ENCODE results near the gene MYH11.

The MYH11 gene

GRCh38 chr16:15765116-15765515 is 91.7 kb downstream of the MYH11 start:
- no peak for DNase-seq (ENCODE audit: low read depth)
- H3K4me3 ChIP-seq (ENCODE audit: low read depth, low read length) = no peak overlapping the region
- TF ChIP-seq, protein P1, sequence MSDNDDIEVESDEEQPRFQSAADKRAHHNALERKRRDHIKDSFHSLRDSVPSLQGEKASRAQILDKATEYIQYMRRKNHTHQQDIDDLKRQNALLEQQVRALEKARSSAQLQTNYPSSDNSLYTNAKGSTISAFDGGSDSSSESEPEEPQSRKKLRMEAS (IDR thresholded peaks at IDR 0.05; ENCODE audit: low read depth, low read length) = no peak
- TF ChIP-seq MYC (IDR thresholded peaks at IDR 0.05; ENCODE audit: low read depth, low read length) (no peak), POLR2A (IDR thresholded peaks at IDR 0.05; ENCODE audit: extremely low read depth, insufficient read length) (no peak)
- TF ChIP-seq, protein P2, sequence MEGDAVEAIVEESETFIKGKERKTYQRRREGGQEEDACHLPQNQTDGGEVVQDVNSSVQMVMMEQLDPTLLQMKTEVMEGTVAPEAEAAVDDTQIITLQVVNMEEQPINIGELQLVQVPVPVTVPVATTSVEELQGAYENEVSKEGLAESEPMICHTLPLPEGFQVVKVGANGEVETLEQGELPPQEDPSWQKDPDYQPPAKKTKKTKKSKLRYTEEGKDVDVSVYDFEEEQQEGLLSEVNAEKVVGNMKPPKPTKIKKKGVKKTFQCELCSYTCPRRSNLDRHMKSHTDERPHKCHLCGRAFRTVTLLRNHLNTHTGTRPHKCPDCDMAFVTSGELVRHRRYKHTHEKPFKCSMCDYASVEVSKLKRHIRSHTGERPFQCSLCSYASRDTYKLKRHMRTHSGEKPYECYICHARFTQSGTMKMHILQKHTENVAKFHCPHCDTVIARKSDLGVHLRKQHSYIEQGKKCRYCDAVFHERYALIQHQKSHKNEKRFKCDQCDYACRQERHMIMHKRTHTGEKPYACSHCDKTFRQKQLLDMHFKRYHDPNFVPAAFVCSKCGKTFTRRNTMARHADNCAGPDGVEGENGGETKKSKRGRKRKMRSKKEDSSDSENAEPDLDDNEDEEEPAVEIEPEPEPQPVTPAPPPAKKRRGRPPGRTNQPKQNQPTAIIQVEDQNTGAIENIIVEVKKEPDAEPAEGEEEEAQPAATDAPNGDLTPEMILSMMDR (IDR thresholded peaks at IDR 0.05; ENCODE audit: low read depth, low read length) = no peak

DNA sequence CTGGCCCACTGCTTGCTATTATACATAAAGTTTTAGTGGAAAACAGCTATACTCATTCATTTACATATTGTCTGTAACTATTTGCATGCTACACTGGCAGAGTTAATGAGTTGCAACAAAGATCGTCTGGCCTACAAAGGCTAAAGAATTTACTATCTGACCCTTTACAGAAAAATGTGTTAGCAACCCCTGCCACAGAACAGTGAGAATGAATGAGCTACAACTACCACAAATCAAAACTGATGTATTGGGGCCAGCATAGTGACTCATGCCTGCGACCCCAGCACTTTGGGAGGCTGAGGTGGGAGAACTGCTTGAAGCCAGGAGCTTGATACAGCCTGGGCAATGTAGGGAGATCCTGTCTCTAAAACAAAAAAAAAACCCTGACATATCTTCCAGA is 92.7 kb downstream of the MYH11 start:
- TF ChIP-seq POLR2A (IDR thresholded peaks at IDR 0.05; ENCODE audit: extremely low read depth, insufficient read length) (no peak), MYC (IDR thresholded peaks at IDR 0.05; ENCODE audit: low read depth, low read length) (no peak)
- TF ChIP-seq, protein P1 (IDR thresholded peaks at IDR 0.05; ENCODE audit: low read depth, low read length) = no peak
- TF ChIP-seq, protein P2 (IDR thresholded peaks at IDR 0.05; ENCODE audit: low read depth, low read length) = no peak
- no peak for DNase-seq (ENCODE audit: low read depth)
- H3K4me3 ChIP-seq (ENCODE audit: low read depth, low read length) = no peak overlapping the region

DNA sequence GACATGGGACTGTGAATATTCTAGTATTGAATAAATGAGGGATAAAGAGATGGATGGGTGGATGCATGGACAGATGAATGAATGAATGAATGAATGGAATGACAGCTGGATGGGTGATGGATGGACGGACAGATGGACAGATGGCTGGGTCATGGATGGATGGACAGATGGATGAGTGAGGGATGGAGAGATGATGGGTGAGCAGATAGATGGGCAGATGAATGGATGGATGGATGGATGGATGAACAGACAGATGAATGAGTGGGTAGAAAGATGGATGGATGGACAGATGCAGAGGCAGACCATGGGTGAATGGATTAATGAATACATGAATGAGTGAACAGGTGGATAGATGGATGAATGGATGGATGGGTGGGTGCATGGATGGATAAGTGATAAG is 96.7 kb downstream of the MYH11 start:
- H3K4me3 ChIP-seq (ENCODE audit: low read depth, low read length) = no peak overlapping the region
- no peak for DNase-seq (ENCODE audit: low read depth)
- TF ChIP-seq, protein P2 (IDR thresholded peaks at IDR 0.05; ENCODE audit: low read depth, low read length) = no peak
- TF ChIP-seq POLR2A (IDR thresholded peaks at IDR 0.05; ENCODE audit: extremely low read depth, insufficient read length) (no peak), MYC (IDR thresholded peaks at IDR 0.05; ENCODE audit: low read depth, low read length) (no peak)
- TF ChIP-seq, protein P1 (IDR thresholded peaks at IDR 0.05; ENCODE audit: low read depth, low read length) = no peak

GRCh38 chr16:15759070-15759469 is 97.8 kb downstream of the MYH11 start:
- TF ChIP-seq POLR2A (IDR thresholded peaks at IDR 0.05; ENCODE audit: extremely low read depth, insufficient read length) (no peak), MYC (IDR thresholded peaks at IDR 0.05; ENCODE audit: low read depth, low read length) (no peak)
- TF ChIP-seq, protein P1 (IDR thresholded peaks at IDR 0.05; ENCODE audit: low read depth, low read length) = no peak
- TF ChIP-seq, protein P2 (IDR thresholded peaks at IDR 0.05; ENCODE audit: low read depth, low read length) = no peak
- H3K4me3 ChIP-seq (ENCODE audit: low read depth, low read length) = no peak overlapping the region
- DNase-seq (ENCODE audit: low read depth) = no peak

DNA sequence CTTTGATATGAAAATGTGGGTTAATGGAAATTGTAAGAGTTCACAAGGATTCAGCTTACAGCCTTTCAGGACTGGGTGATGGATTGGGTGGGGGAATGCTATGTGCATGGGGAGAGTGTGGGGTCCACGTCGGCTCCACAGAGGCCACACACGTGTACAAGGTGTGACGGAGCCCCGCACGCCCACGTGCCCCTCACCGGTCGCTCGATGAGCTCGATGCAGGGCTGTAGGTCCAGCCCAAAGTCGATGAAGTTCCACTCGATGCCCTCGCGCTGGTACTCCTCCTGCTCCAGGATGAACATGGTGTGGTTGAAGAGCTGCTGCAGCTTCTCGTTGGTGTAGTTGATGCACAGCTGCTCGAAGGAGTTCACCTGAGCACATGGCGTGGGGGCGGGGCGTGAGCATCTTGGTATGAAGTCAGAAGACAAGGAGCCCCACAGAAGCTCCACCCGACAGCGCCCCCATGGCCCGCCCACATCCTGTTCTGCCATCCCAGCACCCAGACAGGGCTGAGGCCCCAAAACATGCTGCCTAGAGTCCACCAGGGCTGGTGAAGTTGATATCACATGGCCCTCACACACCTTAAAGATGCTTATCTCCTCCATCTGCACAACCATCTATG is 99.1 kb downstream of the MYH11 start:
- TF ChIP-seq, protein P1 (IDR thresholded peaks at IDR 0.05; ENCODE audit: low read depth, low read length) = no peak
- TF ChIP-seq, protein P2 (IDR thresholded peaks at IDR 0.05; ENCODE audit: low read depth, low read length) = no peak
- TF ChIP-seq MYC (IDR thresholded peaks at IDR 0.05; ENCODE audit: low read depth, low read length) (no peak), POLR2A (IDR thresholded peaks at IDR 0.05; ENCODE audit: extremely low read depth, insufficient read length) (no peak)
- no peak overlapping the region for H3K4me3 ChIP-seq (ENCODE audit: low read depth, low read length)
- peak; percentile 9 for DNase-seq (ENCODE audit: low read depth)
